Measurements from ENCODE around the gene HELT.
A peak's percentile ranks its signal among the peaks of the same experiment; 100 is the strongest.
"Not testable (repeated sequence)": the region's sequence is repeated elsewhere in the genome, so short reads cannot be mapped to it uniquely, and the experiment has no call there.

The HELT gene, protein sequence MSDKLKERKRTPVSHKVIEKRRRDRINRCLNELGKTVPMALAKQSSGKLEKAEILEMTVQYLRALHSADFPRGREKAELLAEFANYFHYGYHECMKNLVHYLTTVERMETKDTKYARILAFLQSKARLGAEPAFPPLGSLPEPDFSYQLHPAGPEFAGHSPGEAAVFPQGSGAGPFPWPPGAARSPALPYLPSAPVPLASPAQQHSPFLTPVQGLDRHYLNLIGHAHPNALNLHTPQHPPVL

DNA sequence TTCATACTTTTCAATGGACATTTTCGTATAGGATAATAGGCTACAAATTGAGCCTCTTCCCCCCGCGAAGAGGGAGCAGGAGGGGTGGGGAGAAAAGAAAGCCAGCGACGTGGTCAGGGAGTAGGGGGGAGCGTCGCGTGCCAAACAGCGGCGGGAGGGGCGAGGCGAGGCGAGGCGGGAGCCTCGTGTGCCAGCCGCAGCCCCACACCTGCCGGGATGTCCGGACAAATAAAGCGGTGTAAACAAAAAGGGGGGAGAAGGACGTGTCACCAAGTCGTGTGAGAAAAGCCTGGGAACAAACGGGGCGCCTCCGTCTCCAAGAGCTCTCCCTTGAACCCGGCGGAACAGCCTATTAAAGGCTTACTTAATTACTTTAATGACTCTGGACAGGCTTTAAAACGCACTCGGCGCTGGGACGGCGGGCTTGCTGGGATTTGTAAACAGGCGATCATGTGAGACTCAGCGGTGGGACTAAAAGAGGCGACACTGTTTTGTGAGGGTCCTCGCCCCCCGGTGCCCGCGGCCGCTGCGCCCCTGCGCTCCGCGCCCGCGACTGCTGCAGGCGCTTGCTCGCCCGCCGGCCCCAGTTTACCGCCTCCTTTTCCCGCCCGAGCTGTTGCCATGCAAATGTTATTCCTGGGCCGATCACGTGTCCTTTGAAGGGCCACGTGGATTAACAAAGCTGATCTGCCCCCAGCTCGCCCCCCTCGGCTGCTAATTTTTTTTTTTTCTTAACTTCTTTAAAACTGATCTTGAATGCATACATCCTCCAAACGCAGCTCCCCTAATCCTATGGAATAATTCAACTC, at the start of gene HELT:
Gene HELT, plus strand, starts transcription at position 527 of the 809 bp plus-strand sequence. CDS start 439 bp downstream, outside the sequence.
- DNase-seq (ENCODE audit: low read depth): no peak
- TF ChIP-seq, protein P1, sequence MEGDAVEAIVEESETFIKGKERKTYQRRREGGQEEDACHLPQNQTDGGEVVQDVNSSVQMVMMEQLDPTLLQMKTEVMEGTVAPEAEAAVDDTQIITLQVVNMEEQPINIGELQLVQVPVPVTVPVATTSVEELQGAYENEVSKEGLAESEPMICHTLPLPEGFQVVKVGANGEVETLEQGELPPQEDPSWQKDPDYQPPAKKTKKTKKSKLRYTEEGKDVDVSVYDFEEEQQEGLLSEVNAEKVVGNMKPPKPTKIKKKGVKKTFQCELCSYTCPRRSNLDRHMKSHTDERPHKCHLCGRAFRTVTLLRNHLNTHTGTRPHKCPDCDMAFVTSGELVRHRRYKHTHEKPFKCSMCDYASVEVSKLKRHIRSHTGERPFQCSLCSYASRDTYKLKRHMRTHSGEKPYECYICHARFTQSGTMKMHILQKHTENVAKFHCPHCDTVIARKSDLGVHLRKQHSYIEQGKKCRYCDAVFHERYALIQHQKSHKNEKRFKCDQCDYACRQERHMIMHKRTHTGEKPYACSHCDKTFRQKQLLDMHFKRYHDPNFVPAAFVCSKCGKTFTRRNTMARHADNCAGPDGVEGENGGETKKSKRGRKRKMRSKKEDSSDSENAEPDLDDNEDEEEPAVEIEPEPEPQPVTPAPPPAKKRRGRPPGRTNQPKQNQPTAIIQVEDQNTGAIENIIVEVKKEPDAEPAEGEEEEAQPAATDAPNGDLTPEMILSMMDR (IDR thresholded peaks at IDR 0.05; ENCODE audit: control insufficient read depth, extremely low read depth, insufficient read depth): no peak
- H3K4me3 ChIP-seq (ENCODE audit: low read depth, low read length): peak within 1 kb of the TSS; percentile 32

DNA sequence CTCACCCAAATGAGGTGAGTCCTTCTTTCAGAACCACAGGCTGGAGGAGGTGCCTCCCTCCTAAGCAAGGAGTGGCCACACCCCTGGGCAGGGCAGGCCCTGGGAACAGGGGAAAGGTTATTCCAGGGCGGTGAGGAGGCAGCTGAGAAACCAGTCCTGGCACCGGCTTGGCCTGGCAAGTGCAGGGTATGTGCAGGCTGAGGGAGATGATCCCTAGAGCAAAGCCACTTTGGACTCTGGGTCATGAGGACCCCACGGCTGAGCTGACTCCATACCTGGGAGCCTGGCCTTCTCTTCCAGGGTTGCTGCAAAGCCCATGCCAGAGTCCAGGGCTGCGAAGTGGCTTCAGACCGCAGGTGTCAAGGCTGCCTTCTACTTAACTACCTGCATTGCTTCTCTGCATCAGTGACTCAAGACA, 49.5 kb upstream of the HELT start:
- no peak overlapping the region for H3K4me3 ChIP-seq (ENCODE audit: low read depth, low read length)
- DNase-seq (ENCODE audit: low read depth): peak; percentile 84
- TF ChIP-seq, protein P1 (IDR thresholded peaks at IDR 0.05; ENCODE audit: control insufficient read depth, extremely low read depth, insufficient read depth): no peak

DNA sequence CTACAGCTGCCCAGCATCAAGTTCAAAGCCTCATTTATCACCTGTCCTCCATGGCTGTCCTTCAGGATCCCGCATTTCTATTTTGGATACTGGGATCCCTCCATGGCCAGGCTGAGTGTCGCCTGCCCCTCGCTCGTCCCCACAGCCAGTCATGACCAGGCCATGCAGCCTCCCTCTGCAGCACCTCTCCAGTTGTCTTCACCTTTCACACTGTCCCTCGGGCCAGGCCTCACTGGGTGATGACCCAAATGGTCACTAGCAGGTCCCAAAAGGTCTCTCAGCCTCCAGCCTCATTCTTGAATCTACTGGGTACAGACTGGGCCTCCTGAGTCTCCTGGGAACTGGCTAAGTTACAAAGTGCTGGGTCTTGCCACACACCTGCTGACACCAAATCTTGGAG, 48.7 kb upstream of the HELT start:
- TF ChIP-seq, protein P1 (IDR thresholded peaks at IDR 0.05; ENCODE audit: control insufficient read depth, extremely low read depth, insufficient read depth): no peak
- no peak for DNase-seq (ENCODE audit: low read depth)

DNA sequence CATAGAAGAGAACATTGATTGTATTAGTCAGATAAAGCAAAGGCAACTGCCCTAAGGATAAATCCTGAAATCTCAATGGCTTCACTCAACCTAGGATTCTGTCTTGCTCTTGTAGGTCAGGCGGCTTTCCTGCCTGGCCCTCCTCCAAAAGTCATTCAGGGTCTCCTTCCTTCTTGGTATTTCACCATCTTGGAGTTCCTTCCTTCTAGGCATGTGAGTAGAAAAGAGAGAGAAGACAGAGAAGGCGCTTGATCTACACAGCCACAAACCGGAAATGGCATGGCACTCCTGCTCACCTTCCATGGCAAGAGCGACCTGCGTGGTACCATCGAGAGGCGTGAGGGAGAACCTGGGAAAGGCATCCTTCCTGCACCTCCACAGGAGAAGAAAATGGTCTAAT, 45.3 kb upstream of the HELT start:
- no peak overlapping the region for H3K4me3 ChIP-seq (ENCODE audit: low read depth, low read length)
- TF ChIP-seq, protein P1 (IDR thresholded peaks at IDR 0.05; ENCODE audit: control insufficient read depth, extremely low read depth, insufficient read depth): no peak
- DNase-seq (ENCODE audit: low read depth): no peak

More for the DNA sequence above, 48.7 kb upstream of the HELT start:
- no peak overlapping the region for H3K4me3 ChIP-seq (ENCODE audit: low read depth, low read length)

DNA sequence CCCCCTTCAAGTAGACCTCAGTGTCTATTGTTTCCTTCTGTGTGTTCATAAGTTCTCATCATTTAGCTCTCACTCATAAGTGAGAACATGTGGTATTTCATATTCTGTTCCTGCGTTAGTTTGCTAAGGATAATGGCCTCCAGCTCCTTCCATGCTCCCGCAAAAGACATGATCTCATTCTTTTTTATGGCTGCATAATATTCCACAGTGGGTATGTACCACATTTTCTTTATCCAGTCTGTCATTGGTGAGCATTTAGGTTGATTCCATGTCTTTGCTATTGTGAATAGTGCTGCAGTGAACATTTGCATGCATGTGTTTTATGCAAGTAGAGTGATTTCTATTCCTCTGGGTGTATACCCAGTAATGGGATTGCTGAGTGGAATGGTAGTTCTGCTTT, 41.9 kb upstream of the HELT start:
- H3K4me3 ChIP-seq (ENCODE audit: low read depth, low read length); DNase-seq (ENCODE audit: low read depth): not testable (repeated sequence)

DNA sequence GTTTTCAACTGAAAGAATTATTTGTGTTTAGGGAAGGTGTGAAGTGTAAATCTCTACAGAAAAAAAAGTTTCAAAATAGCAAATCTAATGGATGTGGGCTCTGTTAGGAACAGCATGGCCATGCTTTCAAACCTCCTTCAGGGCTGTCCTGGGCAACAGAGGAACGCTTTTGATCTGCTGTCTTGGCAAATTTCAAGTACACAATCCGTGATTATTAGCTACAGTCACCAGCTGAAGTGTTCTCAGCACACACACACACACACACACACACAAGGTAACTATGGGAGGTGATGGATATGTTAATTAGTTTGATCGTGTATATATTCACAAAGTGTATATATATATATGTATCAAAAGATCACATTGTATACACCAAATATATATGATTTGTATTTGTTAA, 40.5 kb upstream of the HELT start:
- TF ChIP-seq, protein P1 (IDR thresholded peaks at IDR 0.05; ENCODE audit: control insufficient read depth, extremely low read depth, insufficient read depth): no peak
- no peak overlapping the region for H3K4me3 ChIP-seq (ENCODE audit: low read depth, low read length)
- no peak for DNase-seq (ENCODE audit: low read depth)

DNA sequence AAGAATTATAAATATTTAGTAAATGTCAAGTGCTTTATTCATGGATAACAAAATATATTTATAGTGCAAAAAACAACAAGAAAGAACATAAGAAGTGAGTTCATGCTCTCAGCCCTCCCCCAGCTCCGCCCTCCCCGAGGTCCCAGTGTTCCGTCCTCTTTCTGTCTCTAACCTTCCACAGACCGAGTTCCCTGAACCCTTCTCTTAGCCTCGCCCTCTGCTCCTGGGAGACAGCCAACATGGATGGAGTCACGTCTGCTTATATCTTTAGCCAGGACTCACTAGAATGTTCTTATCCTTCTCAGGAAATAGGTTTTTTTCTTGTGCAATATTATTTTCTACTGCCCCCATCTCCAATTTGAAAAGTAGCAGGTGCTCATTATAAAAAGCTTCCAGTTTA, 40.1 kb upstream of the HELT start:
- TF ChIP-seq, protein P1 (IDR thresholded peaks at IDR 0.05; ENCODE audit: control insufficient read depth, extremely low read depth, insufficient read depth): no peak
- no peak overlapping the region for H3K4me3 ChIP-seq (ENCODE audit: low read depth, low read length)
- DNase-seq (ENCODE audit: low read depth): peak; percentile 21
